ENCODE data around the gene SLC26A1. TPM values are rescaled to one million over a fixed set of nuclear protein-coding genes. Genes with fewer than 3 reads are reported as not detected.

SLC26A1 gene
- polyA plus RNA-seq, 1 donor (not counting 4 experiments of a cell fraction or from before 2014, with no cell fraction given) = not detected

DNA sequence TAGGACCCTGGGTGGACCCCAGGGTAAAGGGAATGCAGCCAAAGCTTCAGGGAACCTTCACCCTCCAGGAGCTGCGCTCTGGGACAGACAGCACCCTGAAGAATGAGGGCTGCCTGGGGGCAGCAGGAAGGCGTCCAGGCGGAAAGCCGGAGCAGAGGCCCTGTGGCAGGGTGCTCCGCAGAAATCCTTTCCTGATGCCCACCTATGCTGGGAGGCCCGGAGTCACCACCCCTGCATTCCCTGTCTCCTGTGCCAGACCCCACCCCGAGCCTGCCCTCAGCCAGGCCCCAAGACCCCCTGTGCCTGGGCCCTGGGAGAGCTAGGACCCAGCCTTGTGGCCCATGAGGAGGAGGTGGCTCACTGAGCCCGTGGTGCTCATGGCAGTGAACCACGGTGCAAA lies 18.5 kb downstream of the SLC26A1 start:
- no peaks in the 10 kb centered on the region for H3K79me2 ChIP-seq (ENCODE audit: control insufficient read depth, insufficient read depth, low read length)
- peaks cover 5% of the 10 kb centered on the region for H3K27me3 ChIP-seq (ENCODE audit: control insufficient read depth, extremely low read depth, insufficient read depth, low read length)
- no peaks in the 10 kb centered on the region for H3K9me1 ChIP-seq (ENCODE audit: control insufficient read depth, extremely low read depth, insufficient read depth, low read length)
- H3K4me3 ChIP-seq (ENCODE audit: control insufficient read depth in 2 of 3, extremely low read depth in 1 of 3, insufficient read depth in 2 of 3, low read depth in 1 of 3, low read length in 3 of 3) = no peak overlapping the region
- no peak overlapping the region for H3K27ac ChIP-seq (ENCODE audit: control insufficient read depth, insufficient read depth, low read length)
- DNase-seq (ENCODE audit: low read depth, low spot score) = no peak
- no peak overlapping the region for H3K4me2 ChIP-seq (ENCODE audit: control insufficient read depth, extremely low read depth, insufficient read depth, low read depth, low read length)
- no peaks in the 10 kb centered on the region for H3K9me3 ChIP-seq (ENCODE audit: control insufficient read depth, low read depth, low read length)
- no peak overlapping the region for H3K9ac ChIP-seq (ENCODE audit: control insufficient read depth, extremely low read depth, insufficient read depth, low read length)
- no peak for FAIRE-seq
- TF ChIP-seq, protein P1, sequence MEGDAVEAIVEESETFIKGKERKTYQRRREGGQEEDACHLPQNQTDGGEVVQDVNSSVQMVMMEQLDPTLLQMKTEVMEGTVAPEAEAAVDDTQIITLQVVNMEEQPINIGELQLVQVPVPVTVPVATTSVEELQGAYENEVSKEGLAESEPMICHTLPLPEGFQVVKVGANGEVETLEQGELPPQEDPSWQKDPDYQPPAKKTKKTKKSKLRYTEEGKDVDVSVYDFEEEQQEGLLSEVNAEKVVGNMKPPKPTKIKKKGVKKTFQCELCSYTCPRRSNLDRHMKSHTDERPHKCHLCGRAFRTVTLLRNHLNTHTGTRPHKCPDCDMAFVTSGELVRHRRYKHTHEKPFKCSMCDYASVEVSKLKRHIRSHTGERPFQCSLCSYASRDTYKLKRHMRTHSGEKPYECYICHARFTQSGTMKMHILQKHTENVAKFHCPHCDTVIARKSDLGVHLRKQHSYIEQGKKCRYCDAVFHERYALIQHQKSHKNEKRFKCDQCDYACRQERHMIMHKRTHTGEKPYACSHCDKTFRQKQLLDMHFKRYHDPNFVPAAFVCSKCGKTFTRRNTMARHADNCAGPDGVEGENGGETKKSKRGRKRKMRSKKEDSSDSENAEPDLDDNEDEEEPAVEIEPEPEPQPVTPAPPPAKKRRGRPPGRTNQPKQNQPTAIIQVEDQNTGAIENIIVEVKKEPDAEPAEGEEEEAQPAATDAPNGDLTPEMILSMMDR (optimal IDR thresholded peaks at IDR 0.05 in 1 of 3, IDR thresholded peaks at IDR 0.05 in 1 of 3, conservative IDR thresholded peaks at IDR 0.05 in 1 of 3; ENCODE audit: extremely low read depth in 1 of 3, insufficient read depth in 2 of 3, low read length in 3 of 3) = no peak
- no peak for TF ChIP-seq EZH2 (IDR thresholded peaks at IDR 0.05; ENCODE audit: low read length)
- H3K36me3 ChIP-seq (ENCODE audit: control insufficient read depth in 2 of 2, extremely low read depth in 1 of 2, insufficient read depth in 2 of 2, low read length in 2 of 2) = no peaks in the 10 kb centered on the region
- peaks cover 19% of the 10 kb centered on the region for H3K4me1 ChIP-seq (ENCODE audit: control insufficient read depth, extremely low read depth, insufficient read depth, low read length)
- dilution Hi-C loops (cut with MboI; ENCODE audit: extremely low pct_ligation_motif_present, low sequenced_read_pairs) = no loop called here
- H4K20me1 ChIP-seq (ENCODE audit: control insufficient read depth, extremely low read depth, insufficient read depth, low read length) = peaks cover 3% of the 10 kb centered on the region
- H2AFZ ChIP-seq (ENCODE audit: control insufficient read depth, low read length) = no peak overlapping the region

DNA sequence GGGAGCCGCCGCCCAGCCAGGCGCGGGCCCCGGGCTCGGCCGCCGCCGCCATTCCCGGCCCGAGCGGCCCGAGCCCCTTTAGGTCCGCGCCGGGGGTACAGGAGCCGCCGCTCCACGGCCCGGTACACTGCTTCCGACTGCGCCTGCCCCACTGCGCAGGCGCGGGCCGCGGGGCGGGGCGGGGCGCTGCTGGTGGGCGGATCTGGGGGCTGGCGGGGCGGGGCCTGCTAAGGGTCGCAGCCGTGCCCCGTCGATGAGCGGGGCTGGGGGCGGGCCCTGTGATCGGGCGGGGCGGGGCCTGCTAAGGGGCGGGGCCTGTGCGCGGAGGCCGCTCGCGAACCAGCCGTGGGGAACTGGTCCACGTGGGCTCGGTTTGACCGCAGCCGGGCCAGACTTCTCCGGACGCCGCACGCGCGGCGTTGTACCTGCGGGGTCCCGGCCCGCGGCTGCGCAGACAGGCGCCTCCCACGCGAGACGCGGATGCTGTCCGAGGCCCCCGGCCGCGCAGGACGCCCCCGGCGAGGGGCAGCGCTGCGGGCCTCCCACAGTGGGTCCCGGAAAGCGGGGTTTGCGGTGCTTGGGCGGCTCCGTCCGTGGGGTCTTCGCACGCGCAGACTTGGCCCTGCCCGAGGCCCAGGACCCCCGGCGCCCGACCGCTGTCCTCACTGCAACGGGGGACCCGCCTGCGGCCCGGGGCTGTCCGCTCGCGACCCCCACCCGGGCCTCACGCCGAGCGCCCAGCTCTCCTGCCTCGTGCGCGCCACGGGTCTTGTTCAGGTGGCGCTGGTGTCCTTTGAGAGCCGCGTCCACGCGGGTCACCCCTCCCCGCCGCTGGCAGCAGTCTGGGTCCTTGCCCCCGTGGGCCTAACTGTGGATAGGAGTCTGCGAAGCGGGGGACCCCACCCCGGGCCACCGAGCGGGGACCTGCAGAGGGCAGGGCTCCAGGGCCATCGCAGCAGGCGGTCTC lies 19.5 kb downstream of the SLC26A1 start, which contains the start of gene DGKQ:
DGKQ (minus strand) TSS at position 139 of the 967 bp plus-strand sequence; CDS start at position 52, 87 bp downstream.
- Histone ChIP-seq H3K9me3 (ENCODE audit: control insufficient read depth, low read depth, low read length) (no peaks in the 10 kb centered on the region), H3K27ac (ENCODE audit: control insufficient read depth, insufficient read depth, low read length) (no peak within 1 kb of the TSS), H3K36me3 (ENCODE audit: control insufficient read depth in 2 of 2, extremely low read depth in 1 of 2, insufficient read depth in 2 of 2, low read length in 2 of 2) (peaks cover 0 to 2% of the 10 kb centered on the region in 2 experiments), H3K9me1 (ENCODE audit: control insufficient read depth, extremely low read depth, insufficient read depth, low read length) (no peaks in the 10 kb centered on the region), H4K20me1 (ENCODE audit: control insufficient read depth, extremely low read depth, insufficient read depth, low read length) (peaks cover 3% of the 10 kb centered on the region), H3K4me3 (ENCODE audit: control insufficient read depth in 2 of 3, extremely low read depth in 1 of 3, insufficient read depth in 2 of 3, low read depth in 1 of 3, low read length in 3 of 3) (peak within 1 kb of the TSS; percentile 63 to 74 (median 71)), H3K9ac (ENCODE audit: control insufficient read depth, extremely low read depth, insufficient read depth, low read length) (peak within 1 kb of the TSS; percentile 71), H3K27me3 (ENCODE audit: control insufficient read depth, extremely low read depth, insufficient read depth, low read length) (peaks cover 5% of the 10 kb centered on the region), H3K79me2 (ENCODE audit: control insufficient read depth, insufficient read depth, low read length) (no peaks in the 10 kb centered on the region), H3K4me1 (ENCODE audit: control insufficient read depth, extremely low read depth, insufficient read depth, low read length) (peaks cover 19% of the 10 kb centered on the region), H2AFZ (ENCODE audit: control insufficient read depth, low read length) (peak within 1 kb of the TSS; percentile 49), H3K4me2 (ENCODE audit: control insufficient read depth, extremely low read depth, insufficient read depth, low read depth, low read length) (peak within 1 kb of the TSS; percentile 80)
- no peak for DNase-seq (ENCODE audit: low read depth, low spot score)
- dilution Hi-C loops (cut with MboI; ENCODE audit: extremely low pct_ligation_motif_present, low sequenced_read_pairs) = no loop called here
- FAIRE-seq = no peak
- no peak for TF ChIP-seq EZH2 (IDR thresholded peaks at IDR 0.05; ENCODE audit: low read length)
- TF ChIP-seq, protein P1 (optimal IDR thresholded peaks at IDR 0.05 in 1 of 3, IDR thresholded peaks at IDR 0.05 in 1 of 3, conservative IDR thresholded peaks at IDR 0.05 in 1 of 3; ENCODE audit: extremely low read depth in 1 of 3, insufficient read depth in 2 of 3, low read length in 3 of 3) = no peak
